ENCODE results near the gene SH3PXD2A. TPM values are rescaled to one million over a fixed set of nuclear protein-coding genes. Genes with fewer than 3 reads are reported as not detected.

Gene SH3PXD2A
- total RNA-seq, 2 donors from 2014 or later: 48.5 to 49.4 TPM

- peak; percentile 58 to 83 for DNase-seq
- intact Hi-C loops (cut with DNase I, micrococcal nuclease): no loop called here
- peak; percentile 21 for ATAC-seq
These were observed 194.0 kb downstream of the SH3PXD2A start for GRCh38 chr10:103661198-103661950.

GRCh38 chr10:103660364-103661197 is 194.8 kb downstream of the SH3PXD2A start:
- peak; percentile 3 for ATAC-seq
- peak in 1 of 2 donors; percentile 39 for DNase-seq
- intact Hi-C loops (cut with DNase I, micrococcal nuclease): no loop called here

GRCh38 chr10:103659674-103660363 is 195.6 kb downstream of the SH3PXD2A start:
- intact Hi-C loops (cut with DNase I, micrococcal nuclease): no loop called here
- ATAC-seq: peak; percentile 49
- peak in 1 of 2 donors; percentile 68 for DNase-seq

GRCh38 chr10:103658049-103658577 is 197.3 kb downstream of the SH3PXD2A start:
- DNase-seq (no peak), ATAC-seq (peak; percentile 3)
- intact Hi-C loops (cut with DNase I, micrococcal nuclease): no loop called here

- no peak for ATAC-seq
- intact Hi-C loops (cut with DNase I, micrococcal nuclease): no loop called here
- DNase-seq: no peak
These were observed 198.2 kb downstream of the SH3PXD2A start for GRCh38 chr10:103657061-103657591.

GRCh38 chr10:103654925-103655324 is 200.5 kb downstream of the SH3PXD2A start:
- DNase-seq (no peak), ATAC-seq (no peak)
- intact Hi-C loops (cut with DNase I, micrococcal nuclease): no loop called here

- ATAC-seq (peak; percentile 81), DNase-seq (peak; percentile 85 to 92)
- intact Hi-C loops (cut with DNase I, micrococcal nuclease): no loop called here
These were observed 201.8 kb downstream of the SH3PXD2A start for GRCh38 chr10:103653581-103654037.

GRCh38 chr10:103652599-103653281 is 202.6 kb downstream of the SH3PXD2A start:
- ATAC-seq (peak; percentile 68), DNase-seq (peak; percentile 80 to 87)
- intact Hi-C loops (cut with DNase I, micrococcal nuclease): no loop called here

- peak; percentile 65 for ATAC-seq
- intact Hi-C loops (cut with DNase I, micrococcal nuclease): no loop called here
- peak; percentile 52 to 74 for DNase-seq
These were observed 203.4 kb downstream of the SH3PXD2A start for GRCh38 chr10:103651783-103652476.

- DNase-seq (no peak), ATAC-seq (no peak)
- intact Hi-C loops (cut with DNase I, micrococcal nuclease): no loop called here
These were observed 204.0 kb downstream of the SH3PXD2A start for GRCh38 chr10:103651333-103651732.

GRCh38 chr10:103649654-103650423 is 205.5 kb downstream of the SH3PXD2A start:
- intact Hi-C loops (cut with DNase I, micrococcal nuclease): no loop called here
- DNase-seq (no peak), ATAC-seq (no peak)

- DNase-seq (no peak), ATAC-seq (no peak)
- intact Hi-C loops (cut with DNase I, micrococcal nuclease): no loop called here
These were observed 206.5 kb downstream of the SH3PXD2A start for GRCh38 chr10:103648636-103649532.

- ATAC-seq (no peak), DNase-seq (no peak)
- intact Hi-C loops (cut with DNase I, micrococcal nuclease): no loop called here
These were observed 207.1 kb downstream of the SH3PXD2A start for GRCh38 chr10:103648251-103648635.

GRCh38 chr10:103646304-103646703 is 209.1 kb downstream of the SH3PXD2A start:
- DNase-seq (no peak), ATAC-seq (no peak)
- intact Hi-C loops (cut with DNase I, micrococcal nuclease): no loop called here

- DNase-seq: peak; percentile 52 to 59
- intact Hi-C loops (cut with DNase I, micrococcal nuclease): no loop called here
- peak; percentile 15 for ATAC-seq
These were observed 210.0 kb downstream of the SH3PXD2A start for GRCh38 chr10:103645141-103646054.

All from left colon (tissue), 2 donors.